ENCODE results near the gene KRT32. TPM values are rescaled to one million over a fixed set of nuclear protein-coding genes. Genes with fewer than 3 reads are reported as not detected.

KRT32 gene
- total and polyA plus RNA-seq, 9 donors = not detected

DNA sequence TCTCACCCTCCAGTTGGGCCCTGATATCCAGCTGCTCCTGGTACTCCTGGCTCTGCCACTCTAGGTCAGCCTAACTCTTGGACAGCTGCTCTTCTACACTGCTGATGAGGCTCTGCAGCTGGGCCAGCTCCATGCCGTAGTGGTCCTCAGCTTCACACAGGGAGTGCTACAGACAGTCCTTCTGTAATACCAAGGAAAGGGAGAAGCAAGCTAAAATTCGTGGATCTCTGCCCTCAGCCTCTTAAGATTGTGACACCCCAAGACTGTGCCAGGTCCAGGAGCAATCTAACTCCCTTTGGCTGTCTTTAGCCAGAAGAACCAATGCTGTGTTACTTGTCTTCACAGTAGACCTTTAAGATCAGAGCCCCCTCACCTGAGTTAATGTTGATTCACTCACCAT is 18.7 kb downstream of the KRT32 start:
- WGBS (ENCODE audit: insufficient coverage) = 40% methylated on average over 2 of the region's 2 CpGs
- H3K4me1 ChIP-seq (ENCODE audit: control insufficient read depth, insufficient read depth, low read length) = no peaks in the 10 kb centered on the region
- H3K27ac ChIP-seq (ENCODE audit: low read length) = no peak overlapping the region
- no peak for DNase-seq
- no peak overlapping the region for H3K4me3 ChIP-seq (ENCODE audit: low read length)
- H3K27me3 ChIP-seq (ENCODE audit: control insufficient read depth, insufficient read depth, low read length) = peaks cover 14% of the 10 kb centered on the region
- H3K36me3 ChIP-seq (ENCODE audit: control insufficient read depth, insufficient read depth, low read length) = no peaks in the 10 kb centered on the region
- H3K9me3 ChIP-seq (replicated peaks; ENCODE audit: control insufficient read depth, low read depth, low read length) = no peaks in the 10 kb centered on the region

- Histone ChIP-seq H3K36me3 (ENCODE audit: control insufficient read depth, insufficient read depth, low read length) (no peaks in the 10 kb centered on the region), H3K27me3 (ENCODE audit: control insufficient read depth, insufficient read depth, low read length) (peaks cover 12% of the 10 kb centered on the region), H3K9me3 (replicated peaks; ENCODE audit: control insufficient read depth, low read depth, low read length) (no peaks in the 10 kb centered on the region), H3K27ac (ENCODE audit: low read length) (no peak overlapping the region), H3K4me1 (ENCODE audit: control insufficient read depth, insufficient read depth, low read length) (no peaks in the 10 kb centered on the region), H3K4me3 (ENCODE audit: low read length) (no peak overlapping the region)
- no CpG with 5 or more reads among the region's 2 CpGs for WGBS (ENCODE audit: insufficient coverage)
- DNase-seq = no peak
Measured at GRCh38 chr17:41446806-41447205, 20.4 kb downstream of the KRT32 start.

DNA sequence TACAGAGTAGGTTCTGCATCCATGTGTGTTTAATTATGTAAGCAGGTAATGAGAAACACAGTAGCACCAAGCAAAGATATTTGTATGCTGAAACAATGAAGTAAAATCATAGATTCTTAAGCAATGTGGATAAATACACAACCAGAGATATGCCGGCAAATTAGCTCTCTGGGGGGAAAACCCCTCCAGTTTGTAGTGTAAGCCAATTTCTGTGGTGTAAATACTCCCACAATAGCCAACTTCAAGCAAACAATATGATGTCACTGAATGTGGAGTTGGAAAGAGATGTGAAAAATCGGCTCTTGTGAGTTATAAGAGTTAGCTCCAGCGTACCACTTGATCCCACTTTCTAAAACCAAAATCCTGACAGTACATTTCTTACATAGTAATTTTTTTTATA is 22.5 kb downstream of the KRT32 start:
- Histone ChIP-seq H3K4me3 (ENCODE audit: low read length) (no peak overlapping the region), H3K27ac (ENCODE audit: low read length) (no peak overlapping the region), H3K36me3 (ENCODE audit: control insufficient read depth, insufficient read depth, low read length) (no peaks in the 10 kb centered on the region), H3K4me1 (ENCODE audit: control insufficient read depth, insufficient read depth, low read length) (no peaks in the 10 kb centered on the region), H3K27me3 (ENCODE audit: control insufficient read depth, insufficient read depth, low read length) (peaks cover 8% of the 10 kb centered on the region), H3K9me3 (replicated peaks; ENCODE audit: control insufficient read depth, low read depth, low read length) (no peaks in the 10 kb centered on the region)
- DNase-seq = no peak
- WGBS (ENCODE audit: insufficient coverage) = no CpG with 5 or more reads among the region's 3 CpGs

GRCh38 chr17:41444186-41444585 is 23.0 kb downstream of the KRT32 start:
- Histone ChIP-seq H3K36me3 (ENCODE audit: control insufficient read depth, insufficient read depth, low read length) (no peaks in the 10 kb centered on the region), H3K4me3 (ENCODE audit: low read length) (no peak overlapping the region), H3K27me3 (ENCODE audit: control insufficient read depth, insufficient read depth, low read length) (peaks cover 8% of the 10 kb centered on the region), H3K4me1 (ENCODE audit: control insufficient read depth, insufficient read depth, low read length) (no peaks in the 10 kb centered on the region), H3K27ac (ENCODE audit: low read length) (no peak overlapping the region), H3K9me3 (replicated peaks; ENCODE audit: control insufficient read depth, low read depth, low read length) (no peaks in the 10 kb centered on the region)
- 67% methylated on average over 1 of the region's 1 CpG for WGBS (ENCODE audit: insufficient coverage)
- DNase-seq = no peak

DNA sequence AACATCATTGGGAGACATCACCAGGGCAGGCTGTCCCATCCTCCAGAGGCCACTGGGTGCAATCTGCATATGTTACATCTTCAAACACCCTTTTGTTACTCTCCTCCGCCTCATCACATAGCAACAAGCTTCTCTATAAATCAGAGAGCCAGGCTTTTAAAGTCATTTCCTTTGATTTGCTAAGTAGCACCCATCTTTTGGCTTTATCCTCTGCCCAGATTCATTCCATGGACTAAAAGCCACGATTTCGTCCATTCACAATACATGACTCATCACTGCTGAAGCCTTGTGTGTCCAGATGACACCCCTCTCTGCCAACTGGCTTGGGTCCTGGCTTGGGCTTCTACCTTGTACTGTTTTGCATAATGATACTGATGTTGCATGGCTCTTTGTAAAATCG is 24.4 kb downstream of the KRT32 start:
- Histone ChIP-seq H3K27me3 (ENCODE audit: control insufficient read depth, insufficient read depth, low read length) (peaks cover 8% of the 10 kb centered on the region), H3K4me3 (ENCODE audit: low read length) (no peak overlapping the region), H3K9me3 (replicated peaks; ENCODE audit: control insufficient read depth, low read depth, low read length) (no peaks in the 10 kb centered on the region), H3K36me3 (ENCODE audit: control insufficient read depth, insufficient read depth, low read length) (no peaks in the 10 kb centered on the region), H3K27ac (ENCODE audit: low read length) (no peak overlapping the region), H3K4me1 (ENCODE audit: control insufficient read depth, insufficient read depth, low read length) (no peaks in the 10 kb centered on the region)
- WGBS (ENCODE audit: insufficient coverage) = 86% methylated on average over 1 of the region's 4 CpGs
- no peak for DNase-seq

DNA sequence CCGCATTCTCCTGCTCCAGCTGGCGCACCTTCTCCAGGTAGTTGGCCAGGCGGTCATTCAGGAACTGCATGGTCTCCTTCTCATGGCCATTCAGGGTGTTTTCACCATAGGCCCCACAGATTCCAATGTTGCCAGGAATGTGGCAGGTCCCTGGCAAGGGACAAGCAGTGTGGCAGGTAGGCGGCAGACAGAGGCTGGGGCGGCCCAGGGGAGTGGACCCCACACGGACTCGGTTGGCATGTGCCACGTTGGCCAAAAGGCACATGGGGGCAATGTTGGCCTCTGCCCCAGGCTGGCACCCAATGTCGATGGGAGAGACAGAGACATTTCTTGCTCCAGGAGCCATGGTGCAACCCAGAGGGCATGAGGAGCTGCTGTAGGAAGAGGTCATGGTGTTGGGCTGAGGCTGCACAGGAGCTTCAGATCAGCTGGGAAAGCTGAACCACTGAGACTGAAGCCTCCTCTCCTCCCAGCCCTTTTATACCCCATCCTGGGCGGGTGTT is 26.6 kb downstream of the KRT32 start, which contains the start of gene KRT38:
Gene KRT38 (minus strand): TSS at position 453 of the 503 bp plus-strand sequence. CDS start 62 bp downstream, at position 391.
- no peak for DNase-seq
- 96% methylated on average over 4 of the region's 10 CpGs for WGBS (ENCODE audit: insufficient coverage)
- Histone ChIP-seq H3K36me3 (ENCODE audit: control insufficient read depth, insufficient read depth, low read length) (no peaks in the 10 kb centered on the region), H3K27me3 (ENCODE audit: control insufficient read depth, insufficient read depth, low read length) (peaks cover 8% of the 10 kb centered on the region), H3K4me1 (ENCODE audit: control insufficient read depth, insufficient read depth, low read length) (no peaks in the 10 kb centered on the region), H3K9me3 (replicated peaks; ENCODE audit: control insufficient read depth, low read depth, low read length) (no peaks in the 10 kb centered on the region), H3K27ac (ENCODE audit: low read length) (no peak within 1 kb of the TSS), H3K4me3 (ENCODE audit: low read length) (no peak within 1 kb of the TSS)

- DNase-seq = no peak
- H3K27me3 ChIP-seq (ENCODE audit: control insufficient read depth, insufficient read depth, low read length) = peaks cover under 1% of the 10 kb centered on the region
- H3K4me1 ChIP-seq (ENCODE audit: control insufficient read depth, insufficient read depth, low read length) = no peaks in the 10 kb centered on the region
- 84% methylated on average over 4 of the region's 5 CpGs for WGBS (ENCODE audit: insufficient coverage)
- H3K9me3 ChIP-seq (replicated peaks; ENCODE audit: control insufficient read depth, low read depth, low read length) = no peaks in the 10 kb centered on the region
- H3K4me3 ChIP-seq (ENCODE audit: low read length) = no peak overlapping the region
- H3K27ac ChIP-seq (ENCODE audit: low read length) = no peak overlapping the region
- H3K36me3 ChIP-seq (ENCODE audit: control insufficient read depth, insufficient read depth, low read length) = no peaks in the 10 kb centered on the region
Measured at GRCh38 chr17:41439375-41439774, 27.8 kb downstream of the KRT32 start.

GRCh38 chr17:41437769-41438168 is 29.4 kb downstream of the KRT32 start:
- Histone ChIP-seq H3K9me3 (replicated peaks; ENCODE audit: control insufficient read depth, low read depth, low read length) (no peaks in the 10 kb centered on the region), H3K27me3 (ENCODE audit: control insufficient read depth, insufficient read depth, low read length) (no peaks in the 10 kb centered on the region), H3K4me3 (ENCODE audit: low read length) (no peak overlapping the region), H3K36me3 (ENCODE audit: control insufficient read depth, insufficient read depth, low read length) (no peaks in the 10 kb centered on the region), H3K4me1 (ENCODE audit: control insufficient read depth, insufficient read depth, low read length) (no peaks in the 10 kb centered on the region), H3K27ac (ENCODE audit: low read length) (no peak overlapping the region)
- DNase-seq = no peak
- 83% methylated on average over 7 of the region's 9 CpGs for WGBS (ENCODE audit: insufficient coverage)

GRCh38 chr17:41437254-41437653 is 29.9 kb downstream of the KRT32 start:
- Histone ChIP-seq H3K27ac (ENCODE audit: low read length) (no peak overlapping the region), H3K36me3 (ENCODE audit: control insufficient read depth, insufficient read depth, low read length) (no peaks in the 10 kb centered on the region), H3K4me3 (ENCODE audit: low read length) (no peak overlapping the region), H3K27me3 (ENCODE audit: control insufficient read depth, insufficient read depth, low read length) (no peaks in the 10 kb centered on the region), H3K9me3 (replicated peaks; ENCODE audit: control insufficient read depth, low read depth, low read length) (no peaks in the 10 kb centered on the region), H3K4me1 (ENCODE audit: control insufficient read depth, insufficient read depth, low read length) (no peaks in the 10 kb centered on the region)
- 80% methylated on average over 7 of the region's 7 CpGs for WGBS (ENCODE audit: insufficient coverage)
- DNase-seq = no peak

- Histone ChIP-seq H3K36me3 (ENCODE audit: control insufficient read depth, insufficient read depth, low read length) (no peaks in the 10 kb centered on the region), H3K27ac (ENCODE audit: low read length) (no peak overlapping the region), H3K9me3 (replicated peaks; ENCODE audit: control insufficient read depth, low read depth, low read length) (no peaks in the 10 kb centered on the region), H3K4me3 (ENCODE audit: low read length) (no peak overlapping the region), H3K4me1 (ENCODE audit: control insufficient read depth, insufficient read depth, low read length) (no peaks in the 10 kb centered on the region), H3K27me3 (ENCODE audit: control insufficient read depth, insufficient read depth, low read length) (no peaks in the 10 kb centered on the region)
- WGBS (ENCODE audit: insufficient coverage) = 37% methylated on average over 2 of the region's 5 CpGs
- peak; percentile 17 for DNase-seq
Measured at GRCh38 chr17:41434415-41434814, 32.8 kb downstream of the KRT32 start.

- H3K27ac ChIP-seq (ENCODE audit: low read length) = no peak overlapping the region
- no peak overlapping the region for H3K4me3 ChIP-seq (ENCODE audit: low read length)
- H3K36me3 ChIP-seq (ENCODE audit: control insufficient read depth, insufficient read depth, low read length) = no peaks in the 10 kb centered on the region
- no peaks in the 10 kb centered on the region for H3K27me3 ChIP-seq (ENCODE audit: control insufficient read depth, insufficient read depth, low read length)
- WGBS (ENCODE audit: insufficient coverage) = 20% methylated on average over 3 of the region's 4 CpGs
- no peaks in the 10 kb centered on the region for H3K9me3 ChIP-seq (replicated peaks; ENCODE audit: control insufficient read depth, low read depth, low read length)
- DNase-seq = no peak
- no peaks in the 10 kb centered on the region for H3K4me1 ChIP-seq (ENCODE audit: control insufficient read depth, insufficient read depth, low read length)
Measured at GRCh38 chr17:41434005-41434404, 33.2 kb downstream of the KRT32 start.
